Measurements from ENCODE around the gene MZB1. TPM values are rescaled to one million over a fixed set of nuclear protein-coding genes. Genes with fewer than 3 reads are reported as not detected.
"Not testable (repeated sequence)": the region's sequence is repeated elsewhere in the genome, so short reads cannot be mapped to it uniquely, and the experiment has no call there.

MZB1 gene
- polyA plus RNA-seq, 1 donor from 2014 or later = not detected

DNA sequence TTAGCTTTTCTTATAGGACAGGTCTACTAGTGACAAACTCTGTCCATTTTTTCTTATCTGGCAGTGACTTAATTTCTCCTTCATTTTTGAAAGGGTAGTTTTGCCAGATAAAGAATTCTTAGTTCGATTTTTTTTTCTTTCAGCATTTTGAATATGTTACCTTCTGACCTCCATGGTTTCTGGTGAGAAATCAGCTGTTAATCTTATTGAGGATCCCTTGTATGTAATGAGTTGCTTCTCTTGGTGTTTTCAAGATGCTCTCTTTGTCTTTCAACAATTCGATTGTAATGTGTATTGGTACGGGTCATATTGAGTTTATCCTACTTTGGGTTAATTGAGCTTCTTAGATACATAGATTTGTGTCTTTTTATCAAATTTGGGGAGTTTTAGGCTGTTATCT, 35.5 kb downstream of the MZB1 start:
- Histone ChIP-seq H3K36me3 (ENCODE audit: insufficient read depth, low read length) (no peaks in the 10 kb centered on the region), H3F3A (ENCODE audit: insufficient read depth, low read length, poor library complexity, severe bottlenecking) (no peaks in the 10 kb centered on the region), H3K4me2 (ENCODE audit: low read length) (no peak overlapping the region), H3K4me3 (ENCODE audit: low read length) (no peak overlapping the region), H3K79me2 (replicated peaks; ENCODE audit: insufficient read depth, low read length) (peaks cover 89% of the 10 kb centered on the region), H3K9me2 (ENCODE audit: insufficient read depth, low read length) (no peaks in the 10 kb centered on the region), H3K27ac (ENCODE audit: low read length) (no peak overlapping the region), H4K20me1 (ENCODE audit: insufficient read depth) (peaks cover 8% of the 10 kb centered on the region), H3K27me3 (ENCODE audit: insufficient read depth, low read depth, low read length) (no peaks in the 10 kb centered on the region), H3K9me3 (ENCODE audit: low read length) (peaks cover 3% of the 10 kb centered on the region), H2AFZ (ENCODE audit: low read depth, low read length) (no peak overlapping the region), H3K9ac (ENCODE audit: low read length) (no peak overlapping the region)
- TF ChIP-seq POLR2AphosphoS5 (IDR thresholded peaks at IDR 0.05) (no peak), MXI1 (conservative IDR thresholded peaks at IDR 0.05; ENCODE audit: poor library complexity, severe bottlenecking) (no peak), TAF1 (IDR thresholded peaks at IDR 0.05; ENCODE audit: low read depth) (no peak), EP300 (conservative IDR thresholded peaks at IDR 0.05; ENCODE audit: poor library complexity, severe bottlenecking) (no peak)

DNA sequence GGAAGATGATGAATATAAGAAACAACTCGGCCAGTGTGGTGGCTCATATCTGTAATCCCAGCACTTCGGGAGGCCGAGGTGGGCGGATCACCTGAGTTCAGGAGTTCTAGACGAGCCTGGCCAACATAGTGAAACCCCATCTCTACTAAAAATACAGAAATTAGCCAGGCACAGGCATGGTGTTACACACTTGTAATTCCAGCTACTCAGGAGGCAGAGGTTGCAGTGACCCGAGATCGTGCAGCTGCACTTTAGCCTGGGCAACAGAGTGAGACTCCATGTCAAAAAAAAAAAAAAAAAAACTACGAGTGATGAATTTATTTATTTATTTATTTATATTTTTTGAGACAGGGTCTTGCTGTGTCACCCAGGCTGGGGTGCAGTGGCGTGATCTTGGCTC, 41.9 kb downstream of the MZB1 start:
- not testable (repeated sequence) for H3K9me3 ChIP-seq (ENCODE audit: low read length); H3K36me3 ChIP-seq (ENCODE audit: insufficient read depth, low read length); H3K9ac ChIP-seq (ENCODE audit: low read length); H3K9me2 ChIP-seq (ENCODE audit: insufficient read depth, low read length); H3K4me2 ChIP-seq (ENCODE audit: low read length); H3K4me3 ChIP-seq (ENCODE audit: low read length); H3K27me3 ChIP-seq (ENCODE audit: insufficient read depth, low read depth, low read length); H2AFZ ChIP-seq (ENCODE audit: low read depth, low read length); H3K27ac ChIP-seq (ENCODE audit: low read length); H3F3A ChIP-seq (ENCODE audit: insufficient read depth, low read length, poor library complexity, severe bottlenecking)
- Histone ChIP-seq H3K79me2 (replicated peaks; ENCODE audit: insufficient read depth, low read length) (peaks cover 92% of the 10 kb centered on the region), H4K20me1 (ENCODE audit: insufficient read depth) (peaks cover 19% of the 10 kb centered on the region)

GRCh38 chr5:139345442-139345841, 44.3 kb downstream of the MZB1 start:
- H3K36me3 ChIP-seq (ENCODE audit: insufficient read depth, low read length); H3K27me3 ChIP-seq (ENCODE audit: insufficient read depth, low read depth, low read length); H3K27ac ChIP-seq (ENCODE audit: low read length); H3F3A ChIP-seq (ENCODE audit: insufficient read depth, low read length, poor library complexity, severe bottlenecking); H3K9me2 ChIP-seq (ENCODE audit: insufficient read depth, low read length); H3K9me3 ChIP-seq (ENCODE audit: low read length); H3K4me3 ChIP-seq (ENCODE audit: low read length); H3K9ac ChIP-seq (ENCODE audit: low read length); H3K4me2 ChIP-seq (ENCODE audit: low read length); H2AFZ ChIP-seq (ENCODE audit: low read depth, low read length): not testable (repeated sequence)
- peaks cover 19% of the 10 kb centered on the region for H4K20me1 ChIP-seq (ENCODE audit: insufficient read depth)
- peaks cover 74% of the 10 kb centered on the region for H3K79me2 ChIP-seq (replicated peaks; ENCODE audit: insufficient read depth, low read length)

GRCh38 chr5:139344177-139344576, 45.5 kb downstream of the MZB1 start:
- Histone ChIP-seq H2AFZ (ENCODE audit: low read depth, low read length) (no peak overlapping the region), H3K36me3 (ENCODE audit: insufficient read depth, low read length) (no peaks in the 10 kb centered on the region), H3K79me2 (replicated peaks; ENCODE audit: insufficient read depth, low read length) (peaks cover 68% of the 10 kb centered on the region), H3K9me3 (ENCODE audit: low read length) (no peaks in the 10 kb centered on the region), H3K27ac (ENCODE audit: low read length) (no peak overlapping the region), H4K20me1 (ENCODE audit: insufficient read depth) (peaks cover 19% of the 10 kb centered on the region), H3K9me2 (ENCODE audit: insufficient read depth, low read length) (no peaks in the 10 kb centered on the region), H3K9ac (ENCODE audit: low read length) (no peak overlapping the region), H3F3A (ENCODE audit: insufficient read depth, low read length, poor library complexity, severe bottlenecking) (no peaks in the 10 kb centered on the region), H3K4me2 (ENCODE audit: low read length) (peak overlapping the region; percentile 13), H3K27me3 (ENCODE audit: insufficient read depth, low read depth, low read length) (no peaks in the 10 kb centered on the region), H3K4me3 (ENCODE audit: low read length) (peak overlapping the region; percentile 98)
- TF ChIP-seq, protein P1, sequence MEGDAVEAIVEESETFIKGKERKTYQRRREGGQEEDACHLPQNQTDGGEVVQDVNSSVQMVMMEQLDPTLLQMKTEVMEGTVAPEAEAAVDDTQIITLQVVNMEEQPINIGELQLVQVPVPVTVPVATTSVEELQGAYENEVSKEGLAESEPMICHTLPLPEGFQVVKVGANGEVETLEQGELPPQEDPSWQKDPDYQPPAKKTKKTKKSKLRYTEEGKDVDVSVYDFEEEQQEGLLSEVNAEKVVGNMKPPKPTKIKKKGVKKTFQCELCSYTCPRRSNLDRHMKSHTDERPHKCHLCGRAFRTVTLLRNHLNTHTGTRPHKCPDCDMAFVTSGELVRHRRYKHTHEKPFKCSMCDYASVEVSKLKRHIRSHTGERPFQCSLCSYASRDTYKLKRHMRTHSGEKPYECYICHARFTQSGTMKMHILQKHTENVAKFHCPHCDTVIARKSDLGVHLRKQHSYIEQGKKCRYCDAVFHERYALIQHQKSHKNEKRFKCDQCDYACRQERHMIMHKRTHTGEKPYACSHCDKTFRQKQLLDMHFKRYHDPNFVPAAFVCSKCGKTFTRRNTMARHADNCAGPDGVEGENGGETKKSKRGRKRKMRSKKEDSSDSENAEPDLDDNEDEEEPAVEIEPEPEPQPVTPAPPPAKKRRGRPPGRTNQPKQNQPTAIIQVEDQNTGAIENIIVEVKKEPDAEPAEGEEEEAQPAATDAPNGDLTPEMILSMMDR (IDR thresholded peaks at IDR 0.05; ENCODE audit: poor library complexity, severe bottlenecking) = no peak
- TF ChIP-seq TAF1 (IDR thresholded peaks at IDR 0.05; ENCODE audit: low read depth) (no peak), RAD21 (conservative IDR thresholded peaks at IDR 0.05) (no peak), REST (IDR thresholded peaks at IDR 0.05; ENCODE audit: borderline replicate concordance) (no peak), POLR2AphosphoS5 (IDR thresholded peaks at IDR 0.05) (no peak), SMC3 (conservative IDR thresholded peaks at IDR 0.05; ENCODE audit: poor library complexity) (no peak)

All from neural cell (in vitro differentiated cells).